ENCODE data around the gene RPL35. TPM values are rescaled to one million over a fixed set of nuclear protein-coding genes. Genes with fewer than 3 reads are reported as not detected.
A peak's percentile ranks its signal among the peaks of the same experiment; 100 is the strongest.
"Not testable (repeated sequence)": the region's sequence is repeated elsewhere in the genome, so short reads cannot be mapped to it uniquely, and the experiment has no call there.

The RPL35 gene
- total RNA-seq, 1 donor from 2014 or later, result 686 TPM

GRCh38 chr9:124840300-124840833 lies 21.4 kb downstream of the RPL35 start:
- Histone ChIP-seq H3K9me3 (replicated peaks) (no peaks in the 10 kb centered on the region), H3K4me3 (no peak overlapping the region), H3K27ac (replicated peaks) (peak overlapping the region; percentile 37), H3K36me3 (no peaks in the 10 kb centered on the region), H3K27me3 (ENCODE audit: low read depth) (no peaks in the 10 kb centered on the region), H3K4me1 (peaks cover 35% of the 10 kb centered on the region)
- DNase-seq, result no peak
- intact Hi-C loops (cut with micrococcal nuclease), result no loop called here
- peak; percentile 19 for TF ChIP-seq CTCF (IDR thresholded peaks at IDR 0.05; ENCODE audit: borderline replicate concordance)

GRCh38 chr9:124839612-124840299 lies 22.0 kb downstream of the RPL35 start:
- peak; percentile 57 for TF ChIP-seq CTCF (IDR thresholded peaks at IDR 0.05; ENCODE audit: borderline replicate concordance)
- peaks cover 41% of the 10 kb centered on the region for H3K4me1 ChIP-seq
- no peak overlapping the region for H3K4me3 ChIP-seq
- H3K9me3 ChIP-seq (replicated peaks), result no peaks in the 10 kb centered on the region
- no peaks in the 10 kb centered on the region for H3K27me3 ChIP-seq (ENCODE audit: low read depth)
- H3K27ac ChIP-seq (replicated peaks), result peak overlapping the region; percentile 37
- intact Hi-C loops (cut with micrococcal nuclease), result no loop called here
- no peaks in the 10 kb centered on the region for H3K36me3 ChIP-seq
- no peak for DNase-seq

GRCh38 chr9:124838567-124839275 lies 23.0 kb downstream of the RPL35 start:
- H3K27ac ChIP-seq (replicated peaks); DNase-seq; intact Hi-C loops (cut with micrococcal nuclease); H3K27me3 ChIP-seq (ENCODE audit: low read depth); H3K36me3 ChIP-seq; H3K9me3 ChIP-seq (replicated peaks): not testable (repeated sequence)
- Histone ChIP-seq H3K4me1 (peaks cover 51% of the 10 kb centered on the region), H3K4me3 (peak overlapping the region; percentile 25)

GRCh38 chr9:124838132-124838531 lies 23.6 kb downstream of the RPL35 start:
- intact Hi-C loops (cut with micrococcal nuclease); DNase-seq; H3K36me3 ChIP-seq; H3K4me3 ChIP-seq; H3K27ac ChIP-seq (replicated peaks); H3K9me3 ChIP-seq (replicated peaks); H3K27me3 ChIP-seq (ENCODE audit: low read depth): not testable (repeated sequence)
- peaks cover 55% of the 10 kb centered on the region for H3K4me1 ChIP-seq

GRCh38 chr9:124835026-124835557 lies 26.7 kb downstream of the RPL35 start:
- TF ChIP-seq CTCF (IDR thresholded peaks at IDR 0.05; ENCODE audit: borderline replicate concordance), result no peak
- peaks cover 67% of the 10 kb centered on the region for H3K4me1 ChIP-seq
- peak overlapping the region; percentile 96 for H3K27ac ChIP-seq (replicated peaks)
- intact Hi-C loops (cut with micrococcal nuclease), result no loop called here
- H3K9me3 ChIP-seq (replicated peaks), result no peaks in the 10 kb centered on the region
- peak; percentile 90 for DNase-seq
- no peaks in the 10 kb centered on the region for H3K36me3 ChIP-seq
- peak overlapping the region; percentile 40 for H3K4me3 ChIP-seq
- no peaks in the 10 kb centered on the region for H3K27me3 ChIP-seq (ENCODE audit: low read depth)

GRCh38 chr9:124834591-124834990 lies 27.2 kb downstream of the RPL35 start:
- intact Hi-C loops (cut with micrococcal nuclease), result no loop called here
- no peak for TF ChIP-seq CTCF (IDR thresholded peaks at IDR 0.05; ENCODE audit: borderline replicate concordance)
- Histone ChIP-seq H3K27ac (replicated peaks) (peak overlapping the region; percentile 96), H3K36me3 (no peaks in the 10 kb centered on the region), H3K4me1 (peaks cover 62% of the 10 kb centered on the region), H3K4me3 (peak overlapping the region; percentile 40), H3K27me3 (ENCODE audit: low read depth) (no peaks in the 10 kb centered on the region), H3K9me3 (replicated peaks) (no peaks in the 10 kb centered on the region)
- no peak for DNase-seq
